Ascending aorta (tissue), 2 donors: ENCODE measurements around the gene TGOLN2. TPM values are rescaled to one million over a fixed set of nuclear protein-coding genes. Genes with fewer than 3 reads are reported as not detected.
"Not testable (repeated sequence)": the region's sequence is repeated elsewhere in the genome, so short reads cannot be mapped to it uniquely, and the experiment has no call there.

Experiments used
- DNase-seq, 2 donors: peaks; one replicate each; pipeline ENCODE4 v3.0.0-alpha.2; 2019; ENCODE audit warnings: low spot score in 2 of 2
- H3K27ac ChIP-seq, 2 donors: fragments of 200-600 bp; sonication (generic); one replicate each; pipeline ENCODE4 v1.5.1; 2016 to 2017; ENCODE audit warnings: mild to moderate bottlenecking in 1 of 2
- H3K27me3 ChIP-seq: fragments of 200-600 bp; sonication (generic); one replicate; pipeline ENCODE4 v1.5.1; 2017
- H3K36me3 ChIP-seq, 2 donors: fragments of 200-600 bp; sonication (generic); one replicate each; pipeline ENCODE4 v1.5.1; 2016
- H3K4me1 ChIP-seq, 2 donors: fragments of 200-600 bp; sonication (generic); one replicate each; pipeline ENCODE4 v1.5.1; 2016 to 2017; ENCODE audit warnings: mild to moderate bottlenecking in 1 of 2
- H3K4me3 ChIP-seq, 2 donors: fragments of 200-600 bp; sonication (generic); one replicate each; pipeline ENCODE4 v1.5.1; 2016 to 2017; ENCODE audit warnings: mild to moderate bottlenecking in 1 of 2
- H3K9me3 ChIP-seq, 2 donors: fragments of 200-600 bp; sonication (generic); one replicate each; pipeline ENCODE4 v1.5.1; 2016
- CTCF ChIP-seq, 3 experiments: fragments of 200-600 bp in 2 of 3; fragments of 450-650 bp in 1 of 3; sonication (generic) in 2 of 3; IDR thresholded peaks; one replicate each; pipeline ENCODE4 v1.5.1; 2016 to 2019; ENCODE audit warnings: antibody characterized with exemption in 3 of 3, mild to moderate bottlenecking in 1 of 3, moderate library complexity in 1 of 3
- intact Hi-C: fragments of 100-400 bp; cut with DNase I; formaldehyde crosslinking; loops from one replicate; pipeline ENCODE4 v1.15.1; 2023
- total RNA-seq: library from RNA; depleted of rRNA; stranded (reverse); fragments of >200 nt; gene quantifications from one replicate; pipeline ENCODE4 v1.1.0, GENCODE V29; 2016

TGOLN2 gene
- total RNA-seq, 1 donor from 2014 or later: 111 TPM

- Histone ChIP-seq H3K27ac (no peak overlapping the region), H3K9me3 (no peaks in the 10 kb centered on the region), H3K4me1 (no peaks in the 10 kb centered on the region), H3K36me3 (peaks cover 0 to 29% of the 10 kb centered on the region in 2 donors), H3K4me3 (no peak overlapping the region), H3K27me3 (no peaks in the 10 kb centered on the region)
- TF ChIP-seq CTCF (IDR thresholded peaks at IDR 0.05): no peak
- DNase-seq: no peak
- intact Hi-C loops: no loop called here
These were observed 41.1 kb upstream of the TGOLN2 start for GRCh38 chr2:85368921-85369320.

GRCh38 chr2:85367180-85367579, 39.4 kb upstream of the TGOLN2 start:
- no peak for TF ChIP-seq CTCF (IDR thresholded peaks at IDR 0.05)
- no peaks in the 10 kb centered on the region for H3K27me3 ChIP-seq
- no peak overlapping the region for H3K4me3 ChIP-seq
- H3K4me1 ChIP-seq: no peaks in the 10 kb centered on the region
- peaks cover 5 to 34% of the 10 kb centered on the region in 2 donors for H3K36me3 ChIP-seq
- H3K27ac ChIP-seq: no peak overlapping the region
- DNase-seq: no peak
- intact Hi-C loops: no loop called here
- H3K9me3 ChIP-seq: no peaks in the 10 kb centered on the region

GRCh38 chr2:85362653-85363387, 35.0 kb upstream of the TGOLN2 start:
- H3K4me3 ChIP-seq, H3K27me3 ChIP-seq, DNase-seq, H3K4me1 ChIP-seq, intact Hi-C loops, H3K27ac ChIP-seq, H3K9me3 ChIP-seq: not testable (repeated sequence)
- H3K36me3 ChIP-seq: peaks cover 16 to 40% of the 10 kb centered on the region in 2 donors

DNA sequence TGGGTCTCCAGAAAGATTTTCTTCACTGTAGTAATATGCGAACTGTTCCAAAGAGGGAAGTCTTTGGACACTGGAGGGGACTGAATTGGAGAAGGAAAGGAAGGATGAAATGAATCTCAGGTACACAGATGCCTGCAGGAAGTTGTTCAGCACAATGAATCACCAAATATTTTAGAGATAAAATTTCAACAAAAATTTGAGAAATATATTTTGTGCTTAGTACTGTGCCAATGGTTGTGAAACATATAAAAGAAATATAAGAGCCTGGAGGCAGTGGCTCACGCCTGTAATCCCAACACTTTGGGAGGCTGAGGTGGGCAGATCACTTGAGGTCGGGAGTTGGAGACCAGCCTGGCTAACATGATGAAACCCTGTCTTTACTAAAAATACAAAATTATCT, 29.9 kb upstream of the TGOLN2 start:
- H3K9me3 ChIP-seq: no peaks in the 10 kb centered on the region
- intact Hi-C loops: no loop called here
- H3K36me3 ChIP-seq: peaks cover 16 to 22% of the 10 kb centered on the region in 2 donors
- no peak for TF ChIP-seq CTCF (IDR thresholded peaks at IDR 0.05)
- no peak for DNase-seq
- peaks cover 11 to 13% of the 10 kb centered on the region in 2 donors for H3K4me1 ChIP-seq
- no peak overlapping the region for H3K27ac ChIP-seq
- no peak overlapping the region for H3K4me3 ChIP-seq
- H3K27me3 ChIP-seq: no peaks in the 10 kb centered on the region

DNA sequence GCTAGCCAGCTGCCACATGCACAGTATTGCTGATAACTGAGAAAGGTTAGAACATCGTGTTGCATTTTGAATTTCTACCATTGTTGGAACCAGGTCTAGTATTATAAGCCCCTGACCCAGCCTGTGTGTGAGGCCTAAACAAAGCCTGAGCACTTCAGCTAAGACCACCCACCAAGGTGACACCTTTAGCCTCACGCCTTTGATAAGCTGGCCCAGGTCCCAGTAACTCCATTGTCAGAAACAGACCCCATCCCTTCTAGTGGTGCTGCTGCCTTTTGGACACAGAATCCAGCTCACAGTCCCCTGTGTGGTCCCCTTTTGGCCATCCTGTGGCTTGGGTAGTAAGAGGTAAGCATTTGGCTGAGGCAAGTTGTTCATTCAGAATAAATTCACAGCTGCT, 28.4 kb upstream of the TGOLN2 start:
- peaks cover 11 to 13% of the 10 kb centered on the region in 2 donors for H3K4me1 ChIP-seq
- intact Hi-C loops: no loop called here
- no peaks in the 10 kb centered on the region for H3K9me3 ChIP-seq
- DNase-seq: no peak
- H3K27me3 ChIP-seq: no peaks in the 10 kb centered on the region
- TF ChIP-seq CTCF (IDR thresholded peaks at IDR 0.05): no peak
- no peak overlapping the region for H3K27ac ChIP-seq
- no peak overlapping the region for H3K4me3 ChIP-seq
- H3K36me3 ChIP-seq: peaks cover 7 to 14% of the 10 kb centered on the region in 2 donors

DNA sequence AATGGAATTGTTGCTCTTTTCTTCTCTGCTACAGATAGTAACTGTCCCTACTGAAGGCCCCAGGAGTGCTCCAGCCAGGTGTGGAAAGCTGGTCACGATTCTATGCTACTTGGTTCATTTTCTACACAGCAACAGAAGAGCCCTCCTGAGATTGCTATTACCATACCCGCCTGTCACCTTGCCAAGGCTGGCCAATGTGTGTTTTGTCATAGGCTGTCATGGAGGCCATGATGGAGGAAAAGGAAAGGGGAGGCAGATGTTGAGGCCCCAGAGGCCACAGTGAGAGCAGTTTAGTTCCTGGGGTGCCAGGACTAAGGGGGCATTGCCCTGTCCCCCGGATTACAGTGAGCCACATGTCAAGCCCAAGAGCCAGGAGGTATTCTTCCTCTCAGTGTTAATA, 27.7 kb upstream of the TGOLN2 start:
- intact Hi-C loops: loop anchor here (2.0 kb wide), 1 partner anchor 63 kb away; the partner anchor contains the start of gene SH2D6
- no peaks in the 10 kb centered on the region for H3K9me3 ChIP-seq
- TF ChIP-seq CTCF (IDR thresholded peaks at IDR 0.05): no peak
- peak overlapping the region; percentile 81 to 83 for H3K4me3 ChIP-seq
- no peak overlapping the region for H3K27ac ChIP-seq
- H3K36me3 ChIP-seq: peaks cover 9 to 20% of the 10 kb centered on the region in 2 donors
- DNase-seq: no peak
- peaks cover 11 to 13% of the 10 kb centered on the region in 2 donors for H3K4me1 ChIP-seq
- no peaks in the 10 kb centered on the region for H3K27me3 ChIP-seq
